D721Med (cell line): ENCODE results near the gene MNT.

ENCODE experiments used
- DNase-seq: peaks from one replicate; pipeline ENCODE4 v3.0.0; 2011; ENCODE audit warnings: low spot score; ENCODE audit not compliant: insufficient read length
- FAIRE-seq: peaks from 2 replicates; lab custom pipeline; 2011; peaks lifted over from hg19 to GRCh38; lab: Jason Lieb, UNC
- TF ChIP-seq, protein P1 (sequence below): IDR thresholded peaks from 2 replicates; pipeline ENCODE4 v1.5.1; 2012; ENCODE audit warnings: mild to moderate bottlenecking, control low read depth; ENCODE audit not compliant: insufficient read depth; ENCODE audit errors: missing control alignments

The MNT gene

GRCh38 chr17:2365132-2365531, 35.7 kb downstream of the MNT start:
- no peak for DNase-seq
- TF ChIP-seq, protein P1, sequence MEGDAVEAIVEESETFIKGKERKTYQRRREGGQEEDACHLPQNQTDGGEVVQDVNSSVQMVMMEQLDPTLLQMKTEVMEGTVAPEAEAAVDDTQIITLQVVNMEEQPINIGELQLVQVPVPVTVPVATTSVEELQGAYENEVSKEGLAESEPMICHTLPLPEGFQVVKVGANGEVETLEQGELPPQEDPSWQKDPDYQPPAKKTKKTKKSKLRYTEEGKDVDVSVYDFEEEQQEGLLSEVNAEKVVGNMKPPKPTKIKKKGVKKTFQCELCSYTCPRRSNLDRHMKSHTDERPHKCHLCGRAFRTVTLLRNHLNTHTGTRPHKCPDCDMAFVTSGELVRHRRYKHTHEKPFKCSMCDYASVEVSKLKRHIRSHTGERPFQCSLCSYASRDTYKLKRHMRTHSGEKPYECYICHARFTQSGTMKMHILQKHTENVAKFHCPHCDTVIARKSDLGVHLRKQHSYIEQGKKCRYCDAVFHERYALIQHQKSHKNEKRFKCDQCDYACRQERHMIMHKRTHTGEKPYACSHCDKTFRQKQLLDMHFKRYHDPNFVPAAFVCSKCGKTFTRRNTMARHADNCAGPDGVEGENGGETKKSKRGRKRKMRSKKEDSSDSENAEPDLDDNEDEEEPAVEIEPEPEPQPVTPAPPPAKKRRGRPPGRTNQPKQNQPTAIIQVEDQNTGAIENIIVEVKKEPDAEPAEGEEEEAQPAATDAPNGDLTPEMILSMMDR = no peak
- FAIRE-seq = no peak

DNA sequence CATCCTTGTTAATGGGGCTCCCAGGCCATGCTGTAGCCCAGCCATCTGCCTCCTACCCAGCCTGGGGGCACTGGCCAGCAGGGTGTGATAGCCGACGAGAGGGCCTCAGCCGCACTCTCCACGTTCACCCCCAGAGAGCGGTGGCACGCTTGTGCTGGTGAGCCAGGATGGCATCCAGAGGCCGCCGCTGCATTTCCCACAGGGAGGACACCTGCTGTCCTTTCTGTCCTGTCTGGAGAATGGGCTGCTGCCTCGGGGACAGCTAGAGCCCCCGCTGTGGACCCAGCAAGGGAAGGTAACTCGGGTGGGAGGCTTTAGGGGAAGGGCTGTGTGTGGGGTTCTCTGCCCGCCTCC, 36.1 kb downstream of the MNT start:
- TF ChIP-seq, protein P1 = no peak
- FAIRE-seq (no peak), DNase-seq (no peak)

GRCh38 chr17:2363851-2364762, 36.8 kb downstream of the MNT start:
- no peak for DNase-seq
- FAIRE-seq = no peak
- TF ChIP-seq, protein P1 = no peak

DNA sequence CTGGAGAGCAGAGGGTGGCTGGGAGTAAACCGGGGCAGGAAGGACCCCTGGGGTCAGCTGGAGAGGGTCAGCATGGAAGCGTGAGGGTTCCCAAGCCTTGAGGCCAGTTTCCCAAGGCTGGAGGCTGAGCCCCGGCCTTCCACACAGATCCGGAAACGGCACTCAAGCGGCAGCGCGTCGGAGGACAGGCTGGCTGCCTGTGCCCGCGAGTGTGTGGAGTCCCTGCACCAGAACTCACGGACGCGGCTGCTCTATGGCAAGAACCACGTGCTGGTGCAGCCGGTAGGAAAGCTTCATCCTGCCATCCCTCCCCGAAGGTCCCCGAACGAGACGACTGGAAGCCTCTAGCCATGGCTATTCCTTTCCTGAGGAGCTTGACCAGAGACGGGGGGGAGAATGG, 37.5 kb downstream of the MNT start:
- no peak for FAIRE-seq
- no peak for DNase-seq
- TF ChIP-seq, protein P1 = no peak

DNA sequence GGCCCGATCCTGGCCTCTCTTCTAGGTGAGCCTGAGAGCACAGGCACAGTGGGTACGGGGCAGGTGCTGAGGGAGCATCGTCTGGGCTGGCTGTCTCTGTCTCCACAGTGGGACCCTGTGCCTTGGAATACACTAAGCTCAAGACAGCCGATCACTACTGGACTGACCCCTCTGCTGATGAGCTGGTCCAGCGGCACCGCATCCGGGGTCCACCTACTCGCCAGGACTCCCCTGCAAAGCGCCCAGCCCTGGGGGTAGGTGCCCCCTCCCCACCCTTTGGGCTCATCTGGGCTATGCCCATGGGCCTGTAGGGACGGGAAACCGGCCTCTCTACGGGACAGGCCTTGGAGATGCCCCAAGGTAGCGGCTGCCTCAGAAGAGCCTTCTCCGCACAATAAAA, 38.0 kb downstream of the MNT start:
- FAIRE-seq (no peak), DNase-seq (no peak)
- TF ChIP-seq, protein P1 = no peak

DNA sequence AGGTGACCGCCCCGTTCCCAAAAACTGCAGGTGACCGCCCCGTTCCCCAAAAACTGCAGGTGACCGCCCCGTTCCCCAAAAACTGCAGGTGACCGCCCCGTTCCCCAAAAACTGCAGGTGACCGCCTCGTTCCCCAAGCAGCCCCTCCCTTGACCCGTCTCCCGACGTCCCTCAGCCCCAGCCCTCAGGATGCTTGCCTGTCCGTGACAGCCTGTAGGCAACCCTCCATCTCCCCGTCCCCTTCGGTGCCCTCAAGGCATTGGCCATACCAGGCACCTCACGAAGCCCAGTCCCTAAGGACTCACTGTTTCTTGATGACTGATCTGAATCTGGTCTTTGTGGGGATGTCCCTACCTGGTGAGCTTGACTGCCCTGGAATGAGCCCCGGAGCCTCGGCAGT, 38.4 kb downstream of the MNT start:
- DNase-seq (no peak), FAIRE-seq (no peak)
- TF ChIP-seq, protein P1 = no peak

- FAIRE-seq (no peak), DNase-seq (no peak)
- TF ChIP-seq, protein P1 = no peak
These were observed 38.8 kb downstream of the MNT start for GRCh38 chr17:2362016-2362415.
